Measurements from ENCODE around the gene KRTAP4-8. TPM values are rescaled to one million over a fixed set of nuclear protein-coding genes. Genes with fewer than 3 reads are reported as not detected.
A peak's percentile ranks its signal among the peaks of the same experiment; 100 is the strongest.
"Not testable (repeated sequence)": the region's sequence is repeated elsewhere in the genome, so short reads cannot be mapped to it uniquely, and the experiment has no call there.

KRTAP4-8 gene
- total RNA-seq, 1 donor from 2014 or later: not detected

GRCh38 chr17:41061964-41062363, 36.0 kb downstream of the KRTAP4-8 start:
- Histone ChIP-seq H3K27me3 (no peaks in the 10 kb centered on the region), H3K36me3 (no peaks in the 10 kb centered on the region), H3K9ac (no peak overlapping the region), H3K4me3 (no peak overlapping the region), H3K27ac (no peak overlapping the region), H3F3A (ENCODE audit: low read depth) (no peaks in the 10 kb centered on the region), H3K4me1 (no peaks in the 10 kb centered on the region), H3K4me2 (no peak overlapping the region), H4K20me1 (ENCODE audit: low read depth) (no peaks in the 10 kb centered on the region), H3K9me3 (ENCODE audit: low read depth) (no peaks in the 10 kb centered on the region), H2AFZ (replicated peaks) (no peak overlapping the region), H3K79me2 (ENCODE audit: low read depth) (no peaks in the 10 kb centered on the region)
- no peaks in the 10 kb centered on the region for H3K36me3 Mint-ChIP-seq
- H3K27me3 Mint-ChIP-seq (ENCODE audit: insufficient read depth, low read depth): peaks cover 3% of the 10 kb centered on the region
- H3K27ac Mint-ChIP-seq: no peak overlapping the region
- no peaks in the 10 kb centered on the region for H3K9me3 Mint-ChIP-seq
- H3K4me1 Mint-ChIP-seq: peaks cover 10% of the 10 kb centered on the region
- DNase-seq (ENCODE audit: low spot score): no peak
- TF ChIP-seq EZH2 (IDR thresholded peaks at IDR 0.05) (no peak), EZH2phosphoT487 (IDR thresholded peaks at IDR 0.05) (no peak), CTCF (IDR thresholded peaks at IDR 0.05) (no peak)
- no peak overlapping the region for H3K4me3 Mint-ChIP-seq

GRCh38 chr17:41060052-41060604, 37.8 kb downstream of the KRTAP4-8 start, which contains the start of gene KRTAP2-3:
Gene KRTAP2-3, minus strand, starts transcription at chr17:41060114. Its CDS starts 64 bp downstream, at chr17:41060050.
- peaks cover 3% of the 10 kb centered on the region for H3K27me3 Mint-ChIP-seq (ENCODE audit: insufficient read depth, low read depth)
- no peaks in the 10 kb centered on the region for H3K36me3 Mint-ChIP-seq
- no peak within 1 kb of the TSS for H3K4me3 ChIP-seq

GRCh38 chr17:41059276-41060051, 38.5 kb downstream of the KRTAP4-8 start:
- not testable (repeated sequence) for H3K4me1 ChIP-seq; H3K4me1 Mint-ChIP-seq; H3K27ac ChIP-seq; H3K9me3 Mint-ChIP-seq; H3K4me2 ChIP-seq; H3K36me3 ChIP-seq; H3K27me3 ChIP-seq; H3F3A ChIP-seq (ENCODE audit: low read depth); H3K4me3 Mint-ChIP-seq; H3K9ac ChIP-seq; H2AFZ ChIP-seq (replicated peaks); H3K36me3 Mint-ChIP-seq; H3K9me3 ChIP-seq (ENCODE audit: low read depth); DNase-seq (ENCODE audit: low spot score); H4K20me1 ChIP-seq (ENCODE audit: low read depth); H3K79me2 ChIP-seq (ENCODE audit: low read depth); H3K4me3 ChIP-seq; H3K27me3 Mint-ChIP-seq (ENCODE audit: insufficient read depth, low read depth)
- peak overlapping the region; percentile 76 for H3K27ac Mint-ChIP-seq

More at GRCh38 chr17:41060052-41060604, 37.8 kb downstream of the KRTAP4-8 start, which contains the start of gene KRTAP2-3:
- DNase-seq (ENCODE audit: low spot score): no peak
- no peak within 1 kb of the TSS for H3K27ac ChIP-seq
- H3K36me3 ChIP-seq: no peaks in the 10 kb centered on the region
- H3K9me3 ChIP-seq (ENCODE audit: low read depth): no peaks in the 10 kb centered on the region
- TF ChIP-seq CTCF (IDR thresholded peaks at IDR 0.05): no peak
- TF ChIP-seq EZH2 (IDR thresholded peaks at IDR 0.05): no peak
- no peak for TF ChIP-seq EZH2phosphoT487 (IDR thresholded peaks at IDR 0.05)
- no peak within 1 kb of the TSS for H2AFZ ChIP-seq (replicated peaks)
- no peak within 1 kb of the TSS for H3K9ac ChIP-seq
- H3K4me2 ChIP-seq: no peak within 1 kb of the TSS
- Mint-ChIP-seq H3K4me1 (peaks cover 10% of the 10 kb centered on the region), H3K9me3 (no peaks in the 10 kb centered on the region), H3K27ac (peak within 1 kb of the TSS; percentile 76), H3K4me3 (no peak within 1 kb of the TSS)
- H3K27me3 ChIP-seq: no peaks in the 10 kb centered on the region
- H3K79me2 ChIP-seq (ENCODE audit: low read depth): no peaks in the 10 kb centered on the region
- no peaks in the 10 kb centered on the region for H4K20me1 ChIP-seq (ENCODE audit: low read depth)
- H3F3A ChIP-seq (ENCODE audit: low read depth): no peaks in the 10 kb centered on the region
- H3K4me1 ChIP-seq: no peaks in the 10 kb centered on the region

- no peak overlapping the region for H2AFZ ChIP-seq (replicated peaks)
- H3K4me1 ChIP-seq: no peaks in the 10 kb centered on the region
- peaks cover 3% of the 10 kb centered on the region for H3K27me3 Mint-ChIP-seq (ENCODE audit: insufficient read depth, low read depth)
- H4K20me1 ChIP-seq (ENCODE audit: low read depth): no peaks in the 10 kb centered on the region
- no peaks in the 10 kb centered on the region for H3F3A ChIP-seq (ENCODE audit: low read depth)
- no peak for DNase-seq (ENCODE audit: low spot score)
- H3K27ac Mint-ChIP-seq: no peak overlapping the region
- no peaks in the 10 kb centered on the region for H3K36me3 Mint-ChIP-seq
- TF ChIP-seq EZH2 (IDR thresholded peaks at IDR 0.05) (no peak), CTCF (IDR thresholded peaks at IDR 0.05) (no peak), EZH2phosphoT487 (IDR thresholded peaks at IDR 0.05) (no peak)
- H3K27ac ChIP-seq: no peak overlapping the region
- no peaks in the 10 kb centered on the region for H3K9me3 ChIP-seq (ENCODE audit: low read depth)
- H3K9me3 Mint-ChIP-seq: no peaks in the 10 kb centered on the region
- no peak overlapping the region for H3K4me3 ChIP-seq
- no peak overlapping the region for H3K4me2 ChIP-seq
- H3K79me2 ChIP-seq (ENCODE audit: low read depth): no peaks in the 10 kb centered on the region
- H3K36me3 ChIP-seq: no peaks in the 10 kb centered on the region
- no peak overlapping the region for H3K4me3 Mint-ChIP-seq
- peaks cover 10% of the 10 kb centered on the region for H3K4me1 Mint-ChIP-seq
- H3K9ac ChIP-seq: no peak overlapping the region
- no peaks in the 10 kb centered on the region for H3K27me3 ChIP-seq
Measured at GRCh38 chr17:41058741-41059140, 39.2 kb downstream of the KRTAP4-8 start.
